NT2/D1 (cell line): ENCODE results near the gene HAO1.

Source experiments
- SUZ12 ChIP-seq: IDR thresholded peaks from 2 replicates; pipeline ENCODE4 v1.6.1; 2011; ENCODE audit not compliant: insufficient read length, insufficient read depth; ENCODE audit errors: extremely low read depth
- ZNF274 ChIP-seq: IDR thresholded peaks from 2 replicates; pipeline ENCODE4 v1.6.1; 2011; ENCODE audit warnings: mild to moderate bottlenecking, low read depth, low read length

- TF ChIP-seq SUZ12: no peak
- TF ChIP-seq ZNF274: no peak
Measured at GRCh38 chr20:7883309-7883708, 56.9 kb downstream of the HAO1 start.
